HepG2 (cell line): ENCODE measurements around the gene APOM. TPM values are rescaled to one million over a fixed set of nuclear protein-coding genes. Genes with fewer than 3 reads are reported as not detected.
A peak's percentile ranks its signal among the peaks of the same experiment; 100 is the strongest.

Experiments used
- ARNT2 ChIP-seq: sonication (generic); formaldehyde crosslinking; IDR thresholded peaks from 2 replicates; pipeline ENCODE4 v1.8.0; 2022; ENCODE audit warnings: mild to moderate bottlenecking, low read depth, missing genetic modification reagents, moderate library complexity
- CEBPB ChIP-seq: IDR thresholded peaks from 2 replicates; pipeline ENCODE4 v1.6.1; 2011; ENCODE audit warnings: low read depth, low read length, improper control_type of control experiment, borderline replicate concordance
- CREM ChIP-seq, 2 experiments: sonication (generic) in 1 of 2; formaldehyde crosslinking in 1 of 2; IDR thresholded peaks; 2 replicates each; pipeline versions ENCODE4 v1.4.0 to v1.6.1; 2016 to 2020; ENCODE audit warnings: antibody characterized with exemption in 1 of 2, mild to moderate bottlenecking in 1 of 2, missing genetic modification reagents in 1 of 2
- FIP1L1 ChIP-seq: fragments of 200-400 bp; formaldehyde crosslinking; IDR thresholded peaks from 2 replicates; pipeline ENCODE4 v1.6.1; 2018; ENCODE audit warnings: low read depth, mild to moderate bottlenecking, low read length, moderate library complexity, borderline replicate concordance; ENCODE audit not compliant: insufficient read depth
- GTF2F1 ChIP-seq: fragments of 150-350 bp; IDR thresholded peaks from 2 replicates; pipeline ENCODE4 v1.6.1; 2014; ENCODE audit warnings: low read length
- HNRNPLL ChIP-seq: fragments of 200-400 bp; formaldehyde crosslinking; IDR thresholded peaks from 2 replicates; pipeline ENCODE4 v1.6.1; 2017; ENCODE audit warnings: mild to moderate bottlenecking, low read depth, low read length; ENCODE audit not compliant: poor library complexity, severe bottlenecking
- JUN ChIP-seq: sonication (generic); formaldehyde crosslinking; IDR thresholded peaks from 2 replicates; pipeline ENCODE4 v1.4.0; 2020; ENCODE audit warnings: mild to moderate bottlenecking, missing genetic modification reagents
- PCBP1 ChIP-seq: fragments of 200-400 bp; formaldehyde crosslinking; IDR thresholded peaks from 2 replicates; pipeline ENCODE4 v1.6.1; 2017; ENCODE audit warnings: mild to moderate bottlenecking, low read depth, low read length, borderline replicate concordance
- PRMT3 ChIP-seq: sonication (generic); formaldehyde crosslinking; IDR thresholded peaks from 2 replicates; pipeline ENCODE4 v1.8.1; 2022; ENCODE audit warnings: low read depth, mild to moderate bottlenecking, moderate library complexity, missing genetic modification reagents, borderline replicate concordance
- SRSF9 ChIP-seq: fragments of 200-400 bp; formaldehyde crosslinking; IDR thresholded peaks from 2 replicates; pipeline ENCODE4 v1.6.1; 2018; ENCODE audit warnings: borderline replicate concordance, mild to moderate bottlenecking, low read depth, low read length; ENCODE audit not compliant: insufficient read depth, poor library complexity, severe bottlenecking
- SUZ12 ChIP-seq: fragments of 150-350 bp; IDR thresholded peaks from 2 replicates; pipeline ENCODE4 v1.6.1; 2014; ENCODE audit warnings: low read depth, low read length
- TBX3 ChIP-seq: fragments of 450-650 bp; IDR thresholded peaks from 2 replicates; pipeline ENCODE4 v1.6.1; 2017; ENCODE audit warnings: antibody characterized with exemption, mild to moderate bottlenecking, inconsistent platforms, borderline replicate concordance
- ZBTB2 ChIP-seq: sonication (generic); formaldehyde crosslinking; IDR thresholded peaks from 2 replicates; pipeline ENCODE4 v1.8.0; 2022; ENCODE audit warnings: low read depth, missing genetic modification reagents
- ZFY ChIP-seq: sonication (generic); formaldehyde crosslinking; IDR thresholded peaks from 2 replicates; pipeline ENCODE4 v1.4.0; 2020; ENCODE audit warnings: missing genetic modification reagents
- ZIK1 ChIP-seq: sonication (generic); formaldehyde crosslinking; IDR thresholded peaks from 2 replicates; pipeline ENCODE4 v1.5.0; 2020; ENCODE audit warnings: mild to moderate bottlenecking, low read depth, missing genetic modification reagents, borderline replicate concordance
- ZNF12 ChIP-seq: sonication (generic); formaldehyde crosslinking; IDR thresholded peaks from 2 replicates; pipeline ENCODE4 v1.5.0; 2020; ENCODE audit warnings: missing genetic modification reagents
- ZNF180 ChIP-seq: sonication (generic); formaldehyde crosslinking; IDR thresholded peaks from 2 replicates; pipeline ENCODE4 v1.4.0; 2020; ENCODE audit warnings: low read depth, missing genetic modification reagents, borderline replicate concordance
- ZNF274 ChIP-seq: sonication (generic); formaldehyde crosslinking; IDR thresholded peaks from 2 replicates; pipeline ENCODE4 v1.5.1; 2020; ENCODE audit warnings: mild to moderate bottlenecking, missing genetic modification reagents
- ZNF337 ChIP-seq: sonication (generic); formaldehyde crosslinking; IDR thresholded peaks from 2 replicates; pipeline ENCODE4 v1.5.1; 2020; ENCODE audit warnings: missing genetic modification reagents, low read depth, mild to moderate bottlenecking, borderline replicate concordance
- ZNF441 ChIP-seq: sonication (generic); formaldehyde crosslinking; IDR thresholded peaks from 2 replicates; pipeline ENCODE4 v1.7.0; 2021; ENCODE audit warnings: missing genetic modification reagents, borderline replicate concordance
- ZNF543 ChIP-seq: sonication (generic); formaldehyde crosslinking; IDR thresholded peaks from 2 replicates; pipeline ENCODE4 v1.4.0; 2020; ENCODE audit warnings: mild to moderate bottlenecking, missing genetic modification reagents
- ZNF580 ChIP-seq: IDR thresholded peaks from 2 replicates; pipeline ENCODE4 v1.6.1; 2016; ENCODE audit warnings: low read depth, borderline replicate concordance
- ZNF747 ChIP-seq: sonication (generic); formaldehyde crosslinking; IDR thresholded peaks from 2 replicates; pipeline ENCODE4 v1.8.1; 2023; ENCODE audit warnings: missing genetic modification reagents, mild to moderate bottlenecking, borderline replicate concordance
- ZZZ3 ChIP-seq: sonication (generic); formaldehyde crosslinking; IDR thresholded peaks from 2 replicates; pipeline ENCODE4 v1.4.0; 2020; ENCODE audit warnings: missing genetic modification reagents, mild to moderate bottlenecking, borderline replicate concordance
- polyA plus RNA-seq, 8 experiments: library from polyadenylated mRNA; depleted of rRNA in 3 of 8; stranded (reverse) in 7 of 8; unstranded in 1 of 8; fragments of >200 nt; fragmentation: Illumina TruSeq in 4 of 8; extraction: Trizol in 4 of 8; gene quantifications; 2 replicates each; pipeline versions ENCODE4 v1.2.1 to v1.2.3, GENCODE V29; 2011 to 2016; ENCODE audit warnings: low read depth in 4 of 8, missing spikeins in 1 of 8, mixed read lengths in 1 of 8; ENCODE audit not compliant: insufficient read depth in 1 of 8
- total RNA-seq, 5 experiments: library from RNA; depleted of rRNA; stranded (reverse); fragments of >200 nt; fragmentation: Illumina TruSeq; extraction: Trizol; gene quantifications; 2 replicates each; pipeline ENCODE4 v1.2.3, GENCODE V29; 2016; ENCODE audit warnings: low read depth in 1 of 5
- TF ChIP-seq, protein P1 (sequence below): sonication (generic); formaldehyde crosslinking; IDR thresholded peaks from 2 replicates; pipeline ENCODE4 v1.8.0; 2022; ENCODE audit warnings: mild to moderate bottlenecking, missing genetic modification reagents, moderate library complexity
- TF ChIP-seq, protein P2 (sequence below): sonication (generic); formaldehyde crosslinking; IDR thresholded peaks from 2 replicates; pipeline ENCODE4 v1.8.0; 2022; ENCODE audit warnings: mild to moderate bottlenecking, missing genetic modification reagents, moderate library complexity

APOM gene
- total and polyA plus RNA-seq, 2 of the 13 experiments (the other 11 are each of a cell fraction or from before 2014, with no cell fraction given) = 98.2 to 1,140 TPM

DNA sequence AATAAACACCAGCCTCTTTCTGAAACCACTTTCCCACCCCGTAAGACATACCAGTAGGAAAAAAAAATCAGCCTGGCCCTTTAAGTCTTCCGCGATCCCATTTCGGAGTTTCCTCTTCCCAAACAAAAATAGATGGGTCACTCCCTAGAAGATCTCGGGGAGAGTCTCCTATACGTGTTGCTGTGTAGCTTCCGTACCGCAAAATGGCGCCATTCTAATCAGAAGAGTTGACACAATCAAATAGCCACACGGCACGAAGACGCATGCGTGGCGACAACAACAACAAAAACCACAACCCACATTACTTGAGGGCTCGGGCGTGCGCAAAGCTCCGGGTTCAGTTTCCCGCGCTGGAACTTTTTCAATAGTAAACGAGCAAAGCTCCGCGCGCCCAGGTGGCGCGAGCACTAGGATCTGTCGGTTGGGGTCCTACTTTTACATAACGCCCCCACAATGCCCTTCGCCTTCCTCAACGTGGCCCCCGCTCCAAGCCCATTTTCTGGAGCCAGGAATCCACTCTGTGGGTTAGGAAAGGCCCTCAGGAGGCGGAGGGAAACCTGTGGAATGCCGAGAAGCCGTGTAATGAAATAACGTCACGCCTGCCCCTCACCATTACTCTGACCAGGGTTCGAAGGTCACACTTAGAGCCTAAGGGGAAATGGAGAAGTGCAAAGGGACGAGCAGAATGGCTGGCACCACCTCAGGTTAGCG lies 9.3 kb downstream of the APOM start, which contains the start of gene GPANK1 (continued):
- TF ChIP-seq ZNF274 (CRISPR knock-in tag) (peak; percentile 94), SUZ12 (no peak), GTF2F1 (no peak; the same call in 1 of the 2 replicates), ZIK1 (peak; percentile 61; the same call in 1 of the 2 replicates), ZNF180 (no peak), ZZZ3 (CRISPR knock-in tag) (no peak), ZBTB2 (CRISPR knock-in tag) (peak; percentile 82), FIP1L1 (peak; percentile 58; the same call in 1 of the 2 replicates), ZNF747 (CRISPR knock-in tag) (peak; percentile 55; the same call in 1 of the 2 replicates), ZNF12 (CRISPR knock-in tag) (no peak; the same call in 1 of the 2 replicates), CREM (IDR thresholded peaks at IDR 0.05) (peak; percentile 59), CREM (CRISPR knock-in tag; IDR thresholded peaks at IDR 0.05) (no peak), ZNF543 (no peak), PCBP1 (no peak), ZNF580 (0 out of 2 replicates have a peak, but pooled peaks have one; percentile 63), JUN (CRISPR knock-in tag) (no peak), TBX3 (no peak), CEBPB (peak; percentile 50; the same call in 1 of the 2 replicates), ZNF441 (CRISPR knock-in tag) (peak; percentile 7; the same call in 1 of the 2 replicates), PRMT3 (CRISPR knock-in tag) (no peak; the same call in none of the 2 replicates), ZNF337 (no peak; the same call in 1 of the 2 replicates), SRSF9 (no peak), ARNT2 (CRISPR knock-in tag) (peak; percentile 36; the same call in 1 of the 2 replicates), HNRNPLL (no peak), ZFY (CRISPR knock-in tag) (peak; percentile 9; the same call in 1 of the 2 replicates)
- TF ChIP-seq, protein P1, sequence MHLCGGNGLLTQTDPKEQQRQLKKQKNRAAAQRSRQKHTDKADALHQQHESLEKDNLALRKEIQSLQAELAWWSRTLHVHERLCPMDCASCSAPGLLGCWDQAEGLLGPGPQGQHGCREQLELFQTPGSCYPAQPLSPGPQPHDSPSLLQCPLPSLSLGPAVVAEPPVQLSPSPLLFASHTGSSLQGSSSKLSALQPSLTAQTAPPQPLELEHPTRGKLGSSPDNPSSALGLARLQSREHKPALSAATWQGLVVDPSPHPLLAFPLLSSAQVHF (CRISPR knock-in tag) = no peak
- TF ChIP-seq, protein P2, sequence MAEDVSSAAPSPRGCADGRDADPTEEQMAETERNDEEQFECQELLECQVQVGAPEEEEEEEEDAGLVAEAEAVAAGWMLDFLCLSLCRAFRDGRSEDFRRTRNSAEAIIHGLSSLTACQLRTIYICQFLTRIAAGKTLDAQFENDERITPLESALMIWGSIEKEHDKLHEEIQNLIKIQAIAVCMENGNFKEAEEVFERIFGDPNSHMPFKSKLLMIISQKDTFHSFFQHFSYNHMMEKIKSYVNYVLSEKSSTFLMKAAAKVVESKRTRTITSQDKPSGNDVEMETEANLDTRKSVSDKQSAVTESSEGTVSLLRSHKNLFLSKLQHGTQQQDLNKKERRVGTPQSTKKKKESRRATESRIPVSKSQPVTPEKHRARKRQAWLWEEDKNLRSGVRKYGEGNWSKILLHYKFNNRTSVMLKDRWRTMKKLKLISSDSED (CRISPR knock-in tag) = no peak
